GM18517 (cell line): ENCODE results near the gene PHLPP2.

Experiments
- ATAC-seq: cut with Tn5 transposase; IDR thresholded peaks from one replicate; pipeline ENCODE4 v1.9.1; 2021; ENCODE audit warnings: mild to moderate bottlenecking, moderate library complexity; ENCODE audit not compliant: unreplicated experiment

Gene PHLPP2

DNA sequence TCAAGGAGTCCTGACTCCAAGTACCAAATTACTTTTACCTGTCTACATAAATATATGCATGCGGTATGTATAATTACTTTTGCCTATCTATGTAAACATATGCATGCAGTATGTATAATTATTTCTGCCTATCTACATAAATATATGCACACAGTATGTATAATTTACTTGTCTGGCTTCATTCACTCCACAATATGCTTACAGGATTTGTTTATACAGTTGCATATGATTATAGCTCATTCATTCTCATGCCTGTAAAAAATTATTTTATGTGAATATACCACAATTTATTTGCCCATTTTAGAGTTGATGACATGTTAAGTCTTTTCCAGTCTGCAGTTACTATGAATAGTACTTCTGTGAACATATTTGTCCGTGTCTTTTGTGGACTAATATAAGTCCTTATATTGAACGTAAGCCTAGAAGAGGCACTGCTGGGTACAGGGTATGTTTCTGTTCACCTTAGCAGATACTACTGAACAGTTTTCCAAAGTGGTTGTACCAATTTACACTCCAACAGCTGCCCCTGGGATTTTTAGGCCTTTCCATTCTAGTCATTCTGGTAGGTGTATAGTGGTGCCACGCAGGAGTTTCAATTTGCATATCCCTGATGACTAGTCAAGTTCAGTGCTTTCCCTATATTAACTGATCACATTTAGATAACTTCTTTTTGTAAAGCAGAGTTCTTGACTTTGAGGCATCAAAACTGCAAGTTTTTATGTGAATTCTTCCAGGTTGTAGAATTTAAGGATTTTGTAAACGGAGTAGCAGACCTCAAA lies 51.5 kb downstream of the PHLPP2 start:
- ATAC-seq: no peak

- no peak for ATAC-seq
Observed at GRCh38 chr16:71672125-71672524, 52.4 kb downstream of the PHLPP2 start.

DNA sequence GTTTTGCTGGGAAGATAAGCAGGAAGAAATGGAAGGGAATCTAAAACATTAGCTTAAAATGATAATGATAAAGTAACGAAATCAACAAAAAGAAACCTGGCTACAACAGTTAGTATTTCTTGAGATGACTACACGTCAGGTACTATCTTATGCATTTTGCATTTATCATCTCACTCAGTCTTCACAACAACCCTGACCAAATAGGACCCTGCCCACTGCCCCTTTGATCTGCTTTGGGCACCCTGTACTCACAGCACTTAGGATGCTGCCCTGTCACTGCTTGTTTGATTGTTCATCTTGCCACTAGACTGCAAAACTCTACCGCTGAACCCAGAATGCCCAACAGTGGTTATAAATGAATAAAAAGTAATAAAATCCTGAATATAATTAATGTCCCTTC lies 53.3 kb downstream of the PHLPP2 start:
- no peak for ATAC-seq

DNA sequence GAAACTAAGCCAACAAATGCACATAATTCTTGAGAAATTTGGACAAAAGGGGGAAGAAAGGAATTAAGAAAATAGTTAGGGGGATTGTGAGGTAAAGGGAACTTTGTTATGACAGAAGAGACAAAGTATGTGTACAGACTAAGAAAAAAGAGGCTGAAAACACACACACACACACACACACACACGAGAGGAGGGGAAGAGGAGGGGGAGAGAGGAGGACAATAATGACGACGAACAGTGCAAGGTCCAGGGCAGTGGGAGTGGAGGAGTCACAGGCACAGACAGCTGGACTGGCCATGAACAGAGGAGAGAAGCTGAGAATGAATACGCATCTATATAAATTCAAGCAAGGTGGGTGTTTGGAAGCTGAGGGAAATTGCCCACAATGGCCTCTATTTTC lies 54.0 kb downstream of the PHLPP2 start:
- ATAC-seq: no peak

GRCh38 chr16:71669926-71670536 lies 54.5 kb downstream of the PHLPP2 start:
- ATAC-seq: no peak

GRCh38 chr16:71666928-71667707 lies 57.4 kb downstream of the PHLPP2 start:
- no peak for ATAC-seq

GRCh38 chr16:71666264-71666663 lies 58.2 kb downstream of the PHLPP2 start:
- no peak for ATAC-seq

GRCh38 chr16:71659471-71659870 lies 65.0 kb downstream of the PHLPP2 start:
- ATAC-seq: no peak

DNA sequence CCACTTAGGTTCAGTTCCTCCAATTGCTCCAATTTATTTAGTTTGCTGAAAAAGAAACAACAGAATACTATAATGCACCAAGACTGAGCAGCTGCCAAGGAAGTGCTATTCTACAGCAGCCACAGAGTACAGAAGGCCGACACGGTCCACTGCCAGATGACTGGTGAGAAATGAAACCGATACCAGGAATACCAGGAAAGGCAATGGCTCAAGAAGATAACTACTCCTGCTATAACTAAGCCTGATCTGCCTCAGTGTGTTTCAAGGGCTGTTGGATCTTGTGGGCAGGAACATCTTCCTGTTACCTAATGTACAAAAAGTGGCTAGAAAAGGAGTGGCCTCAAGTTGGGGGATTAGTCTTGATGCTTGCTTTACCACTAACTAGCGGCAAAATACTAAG lies 65.7 kb downstream of the PHLPP2 start:
- no peak for ATAC-seq

- ATAC-seq: no peak
Observed at GRCh38 chr16:71649704-71650103, 74.8 kb downstream of the PHLPP2 start.

DNA sequence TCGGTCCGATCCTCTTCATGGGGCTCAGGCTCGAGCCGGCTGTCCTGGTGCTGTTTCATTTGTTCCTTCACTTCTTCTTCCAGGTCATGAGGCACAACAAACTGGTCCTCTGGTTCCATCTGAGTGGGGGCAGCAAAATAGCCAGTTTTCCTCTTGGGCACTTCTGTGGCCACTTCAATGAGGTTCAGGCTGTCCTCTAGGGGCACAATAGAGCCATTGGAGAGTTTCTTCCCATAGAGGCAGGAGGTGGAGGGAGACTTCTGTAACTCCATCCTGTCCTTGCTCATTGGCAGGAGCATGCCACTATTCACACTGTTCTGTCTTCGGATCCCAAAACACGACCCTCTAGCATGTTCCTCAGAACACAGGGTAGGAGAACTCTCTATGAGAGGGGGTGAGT lies 75.6 kb downstream of the PHLPP2 start:
- ATAC-seq: no peak

DNA sequence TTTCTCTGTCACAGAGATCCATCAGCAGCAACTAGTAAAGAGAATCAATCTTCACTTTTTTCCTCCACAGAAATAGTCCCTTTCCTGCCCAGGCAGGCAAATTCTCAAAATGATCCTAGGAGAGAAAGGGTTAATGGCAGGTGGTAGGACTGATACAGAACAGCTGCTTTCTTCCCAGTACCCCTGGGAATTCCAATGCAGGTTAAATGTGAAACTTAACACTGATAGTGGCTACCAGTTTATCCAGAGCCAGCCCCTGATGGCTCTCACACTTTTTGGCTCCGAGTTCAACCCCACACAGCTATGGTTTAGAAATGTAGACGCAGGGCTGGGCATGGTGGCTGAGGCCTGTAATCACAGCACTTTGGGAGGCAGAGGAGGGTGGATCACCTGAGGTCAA lies 76.3 kb downstream of the PHLPP2 start:
- no peak for ATAC-seq

DNA sequence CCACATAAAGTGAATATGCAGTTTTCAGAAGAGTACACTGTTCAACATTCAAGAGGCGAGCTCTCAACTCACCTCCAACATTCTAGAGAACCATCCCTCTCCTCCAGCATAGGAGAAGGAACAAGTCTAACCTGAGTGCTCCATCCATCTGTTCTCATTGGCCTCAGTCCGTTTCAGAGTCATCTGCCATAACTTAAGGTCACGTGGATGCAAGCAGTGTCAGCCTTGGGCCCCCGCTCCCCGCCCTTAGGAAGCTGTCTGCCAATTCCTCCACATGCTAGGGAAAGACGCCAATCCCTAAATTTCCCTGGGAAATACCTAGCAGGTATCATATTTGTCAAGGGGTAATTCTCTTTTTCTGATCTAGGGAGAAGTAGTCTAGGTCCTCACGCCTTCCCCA lies 77.1 kb downstream of the PHLPP2 start:
- no peak for ATAC-seq

- ATAC-seq: no peak
Observed at GRCh38 chr16:71645450-71645849, 79.1 kb downstream of the PHLPP2 start.

- no peak for ATAC-seq
Observed at GRCh38 chr16:71637398-71637797, 87.1 kb downstream of the PHLPP2 start.

DNA sequence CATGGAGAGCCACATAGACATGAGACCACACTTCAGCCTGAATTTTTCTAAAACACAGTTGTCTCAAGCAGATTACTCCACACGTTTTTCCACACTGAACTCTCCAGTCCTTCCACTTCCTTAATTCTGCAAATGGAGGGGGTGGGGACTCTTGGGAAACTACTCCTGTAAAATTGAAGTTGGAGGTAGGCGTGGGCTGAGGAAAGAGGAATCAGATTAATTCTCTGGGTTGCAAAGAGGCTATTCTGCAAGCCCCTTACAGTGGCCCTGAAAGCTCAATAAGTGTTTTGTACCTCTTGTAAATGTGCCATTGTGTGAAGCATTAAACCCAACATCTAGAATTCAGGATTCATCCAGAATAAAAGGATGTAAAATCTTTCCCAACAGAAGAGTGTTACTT lies 88.9 kb downstream of the PHLPP2 start:
- no peak for ATAC-seq

DNA sequence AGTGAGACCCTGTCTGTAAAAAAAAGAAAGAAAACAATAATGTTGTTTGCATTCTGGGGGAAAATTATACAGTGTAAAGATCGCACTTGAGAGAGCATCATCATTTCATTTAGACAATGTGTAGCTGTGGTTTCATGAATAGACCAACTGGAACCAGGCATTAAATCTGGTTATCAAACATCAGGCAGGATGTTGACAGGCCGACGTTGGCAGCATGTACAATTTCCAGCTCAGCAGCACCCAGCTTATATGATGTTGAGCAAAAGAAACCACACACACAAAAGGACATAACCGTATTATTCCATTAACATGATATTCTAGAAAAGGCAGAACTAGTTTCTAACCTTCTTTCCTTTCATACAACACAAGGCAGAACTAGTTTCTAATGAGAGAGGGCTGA lies 92.7 kb downstream of the PHLPP2 start:
- ATAC-seq: no peak

DNA sequence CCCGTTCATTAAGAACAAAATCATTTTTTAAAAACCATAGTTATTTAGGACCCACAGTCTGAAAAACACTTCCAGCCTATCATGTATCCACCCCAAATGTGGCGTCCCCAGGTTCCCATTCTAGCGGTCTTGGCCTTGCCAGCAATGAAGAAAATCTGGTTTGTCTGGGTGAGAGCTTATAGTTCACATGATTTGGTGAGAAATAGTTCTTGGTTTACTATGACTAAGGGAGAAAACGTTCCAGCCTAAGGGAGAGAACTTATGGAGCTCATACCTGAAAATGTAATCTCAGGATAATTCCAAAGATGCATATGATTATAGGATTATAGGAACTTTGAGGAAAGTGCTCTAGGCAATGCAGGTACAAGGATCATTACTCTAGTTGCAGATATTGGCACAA lies 93.7 kb downstream of the PHLPP2 start:
- no peak for ATAC-seq

GRCh38 chr16:71629278-71630016 lies 95.1 kb downstream of the PHLPP2 start:
- no peak for ATAC-seq

- no peak for ATAC-seq
Observed at GRCh38 chr16:71628810-71629209, 95.7 kb downstream of the PHLPP2 start.

GRCh38 chr16:71627731-71628181 lies 96.7 kb downstream of the PHLPP2 start:
- no peak for ATAC-seq
